Measurements from ENCODE around the gene TRIM54.

The TRIM54 gene

GRCh38 chr2:27281855-27282559 lies at the start of gene TRIM54:
TSS of gene TRIM54 (plus strand) at chr2:27282429. CDS start at chr2:27282732, 303 bp downstream.
- no peak for DNase-seq (ENCODE audit: extremely low read depth in 1 of 2, low read depth in 1 of 2)

- no peak for DNase-seq (ENCODE audit: extremely low read depth in 1 of 2, low read depth in 1 of 2)
Measured at GRCh38 chr2:27233341-27233740, 48.9 kb upstream of the TRIM54 start.

GRCh38 chr2:27236136-27236535 lies 46.1 kb upstream of the TRIM54 start:
- no peak for DNase-seq (ENCODE audit: extremely low read depth in 1 of 2, low read depth in 1 of 2)

- DNase-seq (ENCODE audit: extremely low read depth in 1 of 2, low read depth in 1 of 2) = no peak
Measured at GRCh38 chr2:27236626-27237025, 45.6 kb upstream of the TRIM54 start.

GRCh38 chr2:27237341-27237945 lies 44.8 kb upstream of the TRIM54 start:
- no peak for DNase-seq (ENCODE audit: extremely low read depth in 1 of 2, low read depth in 1 of 2)

- DNase-seq (ENCODE audit: extremely low read depth in 1 of 2, low read depth in 1 of 2) = no peak
Measured at GRCh38 chr2:27238976-27239375, 43.3 kb upstream of the TRIM54 start.

GRCh38 chr2:27240406-27240805 lies 41.8 kb upstream of the TRIM54 start:
- no peak for DNase-seq (ENCODE audit: extremely low read depth in 1 of 2, low read depth in 1 of 2)

GRCh38 chr2:27241761-27242613 lies 40.2 kb upstream of the TRIM54 start:
- DNase-seq (ENCODE audit: extremely low read depth in 1 of 2, low read depth in 1 of 2) = no peak

- DNase-seq (ENCODE audit: extremely low read depth in 1 of 2, low read depth in 1 of 2) = no peak
Measured at GRCh38 chr2:27242614-27242951, 39.6 kb upstream of the TRIM54 start.

GRCh38 chr2:27243391-27244130 lies 38.7 kb upstream of the TRIM54 start:
- no peak for DNase-seq (ENCODE audit: extremely low read depth in 1 of 2, low read depth in 1 of 2)

GRCh38 chr2:27245116-27245515 lies 37.1 kb upstream of the TRIM54 start:
- DNase-seq (ENCODE audit: extremely low read depth in 1 of 2, low read depth in 1 of 2) = no peak

- DNase-seq (ENCODE audit: extremely low read depth in 1 of 2, low read depth in 1 of 2) = no peak
Measured at GRCh38 chr2:27245626-27246025, 36.6 kb upstream of the TRIM54 start.

- no peak for DNase-seq (ENCODE audit: extremely low read depth in 1 of 2, low read depth in 1 of 2)
Measured at GRCh38 chr2:27247893-27248292, 34.3 kb upstream of the TRIM54 start.

GRCh38 chr2:27249159-27249890 lies 32.9 kb upstream of the TRIM54 start:
- DNase-seq (ENCODE audit: extremely low read depth in 1 of 2, low read depth in 1 of 2) = no peak

GRCh38 chr2:27249891-27250651 lies 32.2 kb upstream of the TRIM54 start:
- peak; percentile 37 to 47 for DNase-seq (ENCODE audit: extremely low read depth in 1 of 2, low read depth in 1 of 2)

- no peak for DNase-seq (ENCODE audit: extremely low read depth in 1 of 2, low read depth in 1 of 2)
Measured at GRCh38 chr2:27250652-27251379, 31.4 kb upstream of the TRIM54 start.

GRCh38 chr2:27251766-27252165 lies 30.5 kb upstream of the TRIM54 start:
- no peak for DNase-seq (ENCODE audit: extremely low read depth in 1 of 2, low read depth in 1 of 2)

- no peak for DNase-seq (ENCODE audit: extremely low read depth in 1 of 2, low read depth in 1 of 2)
Measured at GRCh38 chr2:27255187-27255586, 27.0 kb upstream of the TRIM54 start.

GRCh38 chr2:27255660-27256059 lies 26.6 kb upstream of the TRIM54 start:
- DNase-seq (ENCODE audit: extremely low read depth in 1 of 2, low read depth in 1 of 2) = no peak
